MV-4-11 (cell line): Measurements from ENCODE around the gene XRCC1.
A peak's percentile ranks its signal among the peaks of the same experiment; 100 is the strongest.
"Not testable (repeated sequence)": the region's sequence is repeated elsewhere in the genome, so short reads cannot be mapped to it uniquely, and the experiment has no call there.

Source experiments
- DNase-seq: peaks from one replicate; lab custom pipeline; 2025; lab: John Stamatoyannopoulos, UW

The XRCC1 gene

GRCh38 chr19:43575955-43576878 lies 890 bp upstream of the XRCC1 start:
- DNase-seq = peak; percentile 84

- DNase-seq = no peak
Observed at GRCh38 chr19:43574424-43575155, 737 bp downstream of the XRCC1 start.

GRCh38 chr19:43572171-43572588 lies 3.1 kb downstream of the XRCC1 start:
- no peak for DNase-seq

GRCh38 chr19:43570174-43570791 lies 5.0 kb downstream of the XRCC1 start:
- DNase-seq = no peak

- DNase-seq = no peak
Observed at GRCh38 chr19:43569657-43570056, 5.7 kb downstream of the XRCC1 start.

- no peak for DNase-seq
Observed at GRCh38 chr19:43564800-43565199, 10.5 kb downstream of the XRCC1 start.

- peak; percentile 20 for DNase-seq
Observed at GRCh38 chr19:43563816-43564457, 11.4 kb downstream of the XRCC1 start.

GRCh38 chr19:43562698-43563241 lies 12.6 kb downstream of the XRCC1 start:
- DNase-seq = peak; percentile 100

GRCh38 chr19:43562226-43562697 lies 13.1 kb downstream of the XRCC1 start:
- DNase-seq = no peak

GRCh38 chr19:43561139-43561970 lies 14.0 kb downstream of the XRCC1 start:
- no peak for DNase-seq

- peak; percentile 37 for DNase-seq
Observed at GRCh38 chr19:43560687-43561086, 14.6 kb downstream of the XRCC1 start.

GRCh38 chr19:43555185-43555770 lies 20.0 kb downstream of the XRCC1 start:
- DNase-seq = peak; percentile 78

GRCh38 chr19:43554317-43554895 lies 20.9 kb downstream of the XRCC1 start:
- DNase-seq = no peak

- no peak for DNase-seq
Observed at GRCh38 chr19:43553656-43554055, 21.7 kb downstream of the XRCC1 start.

- no peak for DNase-seq
Observed at GRCh38 chr19:43552616-43553015, 22.7 kb downstream of the XRCC1 start.

GRCh38 chr19:43552198-43552450 lies 23.2 kb downstream of the XRCC1 start:
- DNase-seq = no peak

- no peak for DNase-seq
Observed at GRCh38 chr19:43551399-43552197, 23.7 kb downstream of the XRCC1 start.

- no peak for DNase-seq
Observed at GRCh38 chr19:43548706-43549105, 26.6 kb downstream of the XRCC1 start.

GRCh38 chr19:43547926-43548325 lies 27.4 kb downstream of the XRCC1 start:
- not testable (repeated sequence) for DNase-seq
